HG03565 (cell line): ENCODE data around the gene TNS4.

Experiments used
- ATAC-seq: cut with Tn5 transposase; IDR thresholded peaks from one replicate; pipeline ENCODE4 v1.9.1; 2021; ENCODE audit warnings: mild to moderate bottlenecking, moderate library complexity; ENCODE audit not compliant: unreplicated experiment

TNS4 gene

DNA sequence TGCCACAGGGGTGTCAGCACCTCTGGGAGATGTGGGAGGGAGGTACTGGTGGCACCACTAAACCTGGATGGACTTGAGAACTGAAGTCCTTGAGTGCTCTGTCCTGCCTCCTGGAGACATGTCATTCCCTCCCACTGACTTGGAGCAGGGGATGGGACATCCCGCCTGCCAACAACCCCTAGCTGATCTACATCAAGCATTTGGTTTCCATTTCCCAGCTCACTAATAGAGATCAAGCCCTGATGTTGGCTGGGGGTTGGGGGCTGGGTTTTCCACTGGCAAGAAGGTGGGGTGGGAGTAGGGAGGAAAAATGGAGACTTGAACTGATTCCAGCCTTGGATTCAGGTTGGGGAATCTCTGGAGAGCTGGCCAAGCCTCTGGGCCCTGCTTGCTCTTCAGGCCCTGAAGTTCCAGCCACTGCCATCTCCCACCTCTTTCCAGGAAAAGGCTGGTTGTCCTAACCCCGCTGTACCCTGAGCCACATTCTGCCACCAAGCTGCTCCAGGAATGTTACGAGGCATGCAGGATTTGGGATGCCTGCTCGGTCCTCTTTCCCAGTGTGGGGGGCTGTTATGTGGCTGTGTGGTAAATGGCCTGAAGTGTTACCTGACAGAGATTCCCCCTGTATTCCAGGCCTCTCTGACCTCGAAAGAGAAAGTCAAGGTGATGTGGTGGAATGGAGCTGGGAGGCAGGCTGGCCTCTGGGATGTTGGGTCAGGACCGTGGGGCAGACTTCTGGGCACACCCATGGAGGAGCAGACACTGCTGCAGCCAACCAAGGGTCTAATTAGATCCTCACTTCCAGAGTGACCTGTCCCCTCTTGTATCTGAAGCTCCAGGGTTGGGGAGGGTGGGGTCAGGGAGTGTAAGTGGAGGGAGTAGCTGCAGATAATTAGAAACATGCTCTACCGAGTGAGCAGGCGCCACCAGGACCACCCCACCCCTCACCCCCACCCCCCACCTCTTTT is 41.5 kb downstream of the TNS4 start:
- ATAC-seq: no peak

DNA sequence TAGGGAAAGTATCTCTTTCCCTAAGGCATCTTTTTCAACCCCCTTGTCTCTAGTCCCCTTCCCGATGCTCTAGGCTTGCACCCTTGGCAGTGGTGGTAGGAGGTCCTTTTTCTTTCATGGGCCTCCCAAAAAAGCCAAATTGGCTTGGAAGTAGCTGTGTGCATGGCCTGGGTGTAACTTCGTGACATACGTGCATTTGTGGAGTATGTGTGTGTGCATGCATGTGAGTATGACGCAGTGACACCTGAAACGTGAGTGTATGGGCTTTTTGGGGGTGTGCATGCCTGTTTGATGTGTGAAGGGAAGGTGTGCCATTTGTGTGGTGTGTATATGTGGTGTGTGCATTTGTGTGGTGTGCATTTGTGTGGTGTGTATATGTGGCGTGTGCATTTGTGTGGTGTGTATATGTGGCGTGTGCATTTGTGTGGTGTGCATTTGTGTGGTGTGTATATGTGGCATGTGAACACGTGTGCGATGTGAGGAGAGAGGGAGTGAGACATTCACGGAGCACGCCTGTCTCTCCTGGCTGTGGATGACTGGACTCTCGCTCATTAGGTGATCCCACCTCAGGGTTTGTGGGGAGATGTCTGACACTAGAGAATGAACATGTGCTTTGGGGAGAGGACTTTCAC is 42.5 kb downstream of the TNS4 start:
- no peak for ATAC-seq

GRCh38 chr17:40457964-40458791 is 43.2 kb downstream of the TNS4 start:
- no peak for ATAC-seq

GRCh38 chr17:40457369-40457768 is 44.1 kb downstream of the TNS4 start:
- ATAC-seq: no peak

GRCh38 chr17:40456396-40456951 is 44.9 kb downstream of the TNS4 start:
- no peak for ATAC-seq

GRCh38 chr17:40454613-40454995 is 46.8 kb downstream of the TNS4 start:
- no peak for ATAC-seq

DNA sequence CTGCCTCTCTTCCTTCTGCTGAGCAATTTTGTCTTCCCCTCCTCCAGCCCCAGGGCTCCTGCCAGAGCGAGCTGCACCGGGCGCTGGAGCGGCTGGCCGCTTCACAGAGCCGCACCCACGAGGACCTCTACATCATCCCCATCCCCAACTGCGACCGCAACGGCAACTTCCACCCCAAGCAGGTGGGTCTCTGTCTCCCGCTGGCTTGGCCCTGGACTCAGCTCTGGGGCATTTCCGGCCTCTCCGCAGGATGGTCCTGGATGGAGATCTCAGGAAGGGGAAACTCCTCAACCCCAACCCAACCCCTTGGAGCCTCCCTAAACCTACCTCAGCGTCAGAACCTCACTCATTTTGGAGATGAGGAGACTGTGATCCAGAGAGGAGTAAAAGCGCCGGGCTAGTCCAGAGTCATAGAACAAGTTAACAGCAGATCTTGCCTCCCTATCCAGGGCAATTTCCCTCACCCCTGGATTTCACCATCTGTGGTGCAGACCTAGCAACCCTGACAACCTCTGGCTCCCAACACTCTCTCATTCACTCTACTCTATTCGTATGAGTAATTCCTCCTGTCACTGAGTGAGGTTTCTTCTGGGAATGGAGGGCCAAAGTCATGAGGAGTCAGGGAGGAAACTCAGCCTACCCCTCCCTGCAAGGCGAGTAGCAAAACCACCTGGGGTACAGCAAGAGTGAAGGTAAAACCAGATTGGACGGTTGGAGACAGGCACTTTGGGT is 47.4 kb downstream of the TNS4 start:
- no peak for ATAC-seq

- ATAC-seq: no peak
These were observed 48.5 kb downstream of the TNS4 start for GRCh38 chr17:40452921-40453378.

DNA sequence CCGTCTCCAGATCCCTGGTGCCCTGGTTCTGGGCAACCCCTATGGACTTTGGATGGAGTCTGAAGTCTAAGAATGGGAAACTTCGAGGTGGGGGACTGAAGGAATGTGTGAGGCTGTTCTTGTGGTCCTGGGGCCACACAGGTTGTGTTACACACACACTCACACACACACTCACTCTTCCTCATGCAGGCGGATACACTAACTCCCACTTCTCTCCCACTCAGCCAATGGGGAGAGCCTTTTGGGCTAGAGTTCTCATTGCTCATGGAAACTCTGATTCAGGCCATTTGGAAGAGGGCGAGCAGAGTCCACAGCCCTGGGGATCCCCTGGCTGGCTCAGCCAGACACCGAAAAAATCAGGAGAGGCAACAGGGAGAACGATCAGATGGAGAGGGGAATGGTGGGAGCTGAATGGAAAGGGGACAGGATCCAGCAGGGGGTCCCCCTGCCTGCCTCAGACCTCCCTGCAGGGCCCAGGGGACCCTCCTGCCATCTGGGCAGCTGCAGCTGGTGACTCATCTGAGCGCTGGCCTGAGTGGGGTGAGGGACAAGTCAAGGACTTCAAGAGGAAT is 49.1 kb downstream of the TNS4 start:
- no peak for ATAC-seq

GRCh38 chr17:40451420-40451819 is 50.0 kb downstream of the TNS4 start:
- no peak for ATAC-seq

GRCh38 chr17:40450175-40450574 is 51.2 kb downstream of the TNS4 start:
- no peak for ATAC-seq

DNA sequence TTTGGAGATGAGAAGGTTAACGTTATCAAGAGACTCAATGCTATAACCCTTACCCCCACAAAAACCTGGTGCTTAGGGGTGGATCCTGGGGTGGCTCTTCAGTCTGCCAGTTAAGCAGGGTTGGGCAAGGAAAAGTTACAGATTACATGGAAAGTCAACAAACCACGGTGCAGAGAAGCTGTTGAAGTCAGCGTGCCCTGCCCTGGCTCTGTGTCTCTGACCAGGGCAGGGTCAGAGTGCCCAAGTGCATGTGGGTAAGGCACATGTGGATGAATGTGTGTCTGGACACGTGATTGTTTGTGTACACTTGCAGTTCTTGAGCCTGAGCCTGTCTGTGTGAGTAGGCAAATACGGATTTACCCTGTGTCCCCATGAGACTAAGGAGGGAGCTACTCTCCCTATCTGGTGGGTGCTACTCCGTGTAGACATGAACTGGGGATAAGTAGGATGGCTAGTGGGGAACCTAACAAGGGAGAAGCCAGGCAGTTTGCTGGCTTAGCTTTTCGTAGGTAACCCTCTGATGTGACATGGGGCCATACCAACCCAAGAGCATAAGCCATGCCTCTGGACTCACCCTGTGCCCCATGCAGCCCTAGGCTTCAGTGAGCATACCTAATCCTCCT is 52.7 kb downstream of the TNS4 start:
- no peak for ATAC-seq

GRCh38 chr17:40448213-40448638 is 53.2 kb downstream of the TNS4 start:
- ATAC-seq: no peak

GRCh38 chr17:40447806-40448205 is 53.6 kb downstream of the TNS4 start:
- ATAC-seq: no peak

- ATAC-seq: no peak
These were observed 54.2 kb downstream of the TNS4 start for GRCh38 chr17:40447148-40447644.

GRCh38 chr17:40445751-40446468 is 55.5 kb downstream of the TNS4 start:
- no peak for ATAC-seq

GRCh38 chr17:40443988-40444899 is 57.2 kb downstream of the TNS4 start:
- no peak for ATAC-seq
